Amniotic epithelial cell (primary cell): ENCODE data around the gene FAXDC2.
A peak's percentile ranks its signal among the peaks of the same experiment; 100 is the strongest.
"Not testable (repeated sequence)": the region's sequence is repeated elsewhere in the genome, so short reads cannot be mapped to it uniquely, and the experiment has no call there.

Experiments
- DNase-seq: peaks from one replicate; pipeline ENCODE4 v3.0.0-alpha.2; 2010; ENCODE audit warnings: low read depth

The FAXDC2 gene

DNA sequence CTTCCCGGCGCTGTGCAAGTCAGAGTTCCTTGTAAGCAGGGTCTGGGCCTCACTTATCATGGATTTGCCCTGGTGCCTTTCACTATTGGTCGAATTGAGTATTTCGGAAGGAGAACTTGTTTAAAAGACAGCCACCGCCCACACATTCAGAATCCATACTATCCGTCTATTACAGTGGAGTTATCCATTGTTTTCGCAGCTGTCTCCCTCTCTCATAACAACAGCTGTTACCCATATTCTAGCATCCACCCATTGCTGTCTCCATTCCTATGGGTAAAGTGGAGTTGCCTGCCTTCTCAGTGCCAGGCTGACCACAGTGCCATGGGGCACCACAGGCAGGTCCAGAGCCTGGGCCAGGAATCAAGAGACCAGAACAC is 20.2 kb downstream of the FAXDC2 start:
- no peak for DNase-seq

DNA sequence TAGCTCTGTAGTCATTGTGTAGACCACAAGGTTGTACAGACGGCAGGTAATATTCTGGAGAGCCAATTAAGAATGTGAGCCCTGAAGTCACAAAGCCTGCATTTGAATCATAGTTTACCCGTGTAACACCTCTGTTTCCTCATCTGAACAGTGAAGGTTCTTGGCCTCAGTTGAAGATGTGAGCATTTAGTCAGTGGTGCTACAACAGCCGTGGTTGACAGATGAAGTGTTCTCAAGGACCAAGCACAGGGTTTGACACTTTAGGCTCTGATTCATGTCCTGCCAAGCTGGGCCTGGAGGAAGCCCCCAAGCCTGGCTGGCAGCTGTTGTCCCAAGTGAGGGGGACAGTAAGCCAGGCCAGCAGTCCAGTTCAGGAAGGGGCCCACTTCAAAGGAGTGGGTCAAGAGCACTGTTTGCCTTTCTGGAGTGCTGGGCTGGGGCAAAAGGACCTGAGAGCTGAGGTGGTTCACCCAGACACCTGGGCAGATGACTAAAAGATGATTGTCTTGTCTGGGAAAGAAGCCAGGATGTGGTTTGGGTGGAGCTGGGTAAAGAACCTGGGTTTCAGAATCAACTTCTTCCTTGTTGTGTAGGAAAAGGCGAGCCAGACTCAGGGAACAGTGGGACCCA is 20.7 kb downstream of the FAXDC2 start:
- DNase-seq: no peak

DNA sequence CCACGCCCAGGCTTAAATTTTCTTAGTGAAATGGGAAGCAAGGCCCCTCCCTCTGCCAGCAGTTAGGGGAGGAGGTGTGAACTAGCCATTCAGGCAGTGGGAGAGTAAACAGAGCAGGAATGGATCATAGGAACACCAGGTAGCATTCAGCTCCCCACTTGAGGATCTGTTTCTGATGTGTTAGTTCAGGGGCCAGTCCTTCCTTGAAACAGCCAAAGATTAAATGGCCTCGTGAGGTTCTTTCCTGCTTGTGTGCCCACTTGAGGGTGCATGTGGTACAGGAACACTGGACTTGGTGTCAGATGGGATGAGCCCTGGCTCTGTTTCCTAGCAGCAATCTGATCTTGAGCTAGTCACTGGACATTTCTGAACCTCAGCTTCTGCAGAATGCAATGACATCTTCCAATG is 21.2 kb downstream of the FAXDC2 start:
- no peak for DNase-seq

DNA sequence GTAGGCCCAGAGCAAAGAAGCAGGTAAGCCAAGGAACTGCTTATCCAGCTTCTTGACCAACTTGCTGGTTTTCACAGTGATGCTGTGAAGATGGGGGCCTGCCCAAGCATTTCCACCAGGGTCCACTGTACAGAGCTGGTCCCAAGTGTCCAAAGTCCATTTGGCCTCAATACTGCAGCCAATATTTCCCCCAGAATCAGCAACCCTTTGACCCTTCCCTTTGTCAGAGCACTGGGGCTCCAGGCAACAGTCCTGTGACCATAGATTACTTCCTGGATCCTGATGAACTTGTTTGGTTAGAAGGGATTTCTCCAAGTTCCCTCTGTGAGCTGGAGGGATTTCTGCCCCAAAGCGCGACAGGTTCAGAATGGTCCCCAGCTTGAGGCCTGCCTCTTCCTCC is 26.3 kb downstream of the FAXDC2 start:
- DNase-seq: no peak

DNA sequence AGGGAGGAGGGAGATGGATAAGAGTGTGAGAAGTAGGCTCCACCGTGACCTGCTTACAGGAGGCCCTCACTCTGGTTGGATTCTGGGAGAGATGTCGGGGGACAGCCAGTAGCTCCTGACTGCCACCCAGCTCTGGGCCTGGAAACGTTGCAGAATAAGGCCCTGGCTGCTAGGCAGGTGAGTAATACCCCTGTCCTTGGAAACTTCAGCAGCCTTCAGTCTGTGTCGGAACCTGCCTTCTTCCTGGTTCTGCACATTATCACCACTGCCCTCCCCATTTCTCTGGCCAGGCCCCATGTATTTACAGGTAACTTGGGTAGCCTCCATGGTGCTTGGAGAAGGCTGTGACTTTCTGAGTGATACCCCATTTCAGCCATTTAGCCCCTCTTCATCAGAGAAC is 26.8 kb downstream of the FAXDC2 start:
- no peak for DNase-seq

DNA sequence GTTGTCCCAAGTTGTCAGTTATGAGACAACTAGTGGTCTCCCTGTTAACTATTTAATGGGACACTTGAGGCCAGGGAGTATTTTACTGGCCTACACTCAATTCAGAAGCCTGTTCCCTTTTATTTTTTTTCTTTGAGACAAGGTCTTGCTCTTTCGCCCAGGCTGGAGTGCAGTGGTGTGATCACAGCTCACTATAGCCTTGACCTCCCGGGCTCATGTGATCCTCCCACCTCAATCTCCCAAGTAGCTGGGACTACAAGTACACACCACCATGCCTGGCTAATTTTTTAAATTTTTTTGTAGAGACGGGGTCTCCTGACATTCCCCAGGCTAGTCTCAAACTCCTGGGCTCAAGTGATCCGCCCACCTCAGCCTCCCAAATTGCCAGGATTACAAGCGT is 27.5 kb downstream of the FAXDC2 start:
- not testable (repeated sequence) for DNase-seq

DNA sequence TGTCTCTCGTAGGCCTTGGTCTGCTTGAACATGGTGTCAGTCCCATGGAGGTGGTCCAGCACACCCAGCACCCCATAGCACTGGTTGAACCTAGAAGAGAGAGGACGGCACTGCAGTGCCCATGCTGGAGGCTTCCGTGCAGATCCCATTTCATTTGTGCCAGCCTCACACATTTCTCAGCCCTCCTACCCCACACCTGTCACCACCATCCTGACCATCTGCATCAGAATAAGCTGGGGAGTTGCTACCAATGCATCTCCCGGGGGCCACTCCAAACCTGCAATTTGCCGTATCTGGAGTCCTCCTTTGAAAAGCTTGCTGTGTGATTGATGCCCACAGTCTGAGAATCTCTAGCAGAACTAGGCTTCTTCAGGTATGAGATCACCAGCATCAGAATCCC is 30.0 kb downstream of the FAXDC2 start:
- DNase-seq: no peak

DNA sequence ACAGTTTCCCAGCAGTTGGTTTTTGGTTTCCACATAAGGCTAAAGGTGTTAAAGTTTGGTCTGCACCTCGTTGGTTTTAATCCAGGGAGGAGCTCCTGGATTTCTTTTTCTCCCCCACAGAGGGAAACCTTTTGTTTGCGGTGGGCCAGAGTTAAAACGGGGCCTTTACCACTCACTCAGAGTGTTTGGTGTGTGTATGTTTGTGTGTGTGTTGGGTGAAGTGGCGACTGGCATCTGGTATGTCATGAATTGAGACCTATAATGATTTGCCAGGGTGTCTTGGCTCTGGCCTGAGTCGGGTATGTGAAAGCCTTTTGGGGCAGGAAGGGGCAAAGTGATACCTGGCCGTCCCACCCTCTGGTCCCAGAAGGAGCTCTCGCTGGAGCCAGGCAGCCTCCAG is 30.9 kb downstream of the FAXDC2 start:
- DNase-seq: no peak

DNA sequence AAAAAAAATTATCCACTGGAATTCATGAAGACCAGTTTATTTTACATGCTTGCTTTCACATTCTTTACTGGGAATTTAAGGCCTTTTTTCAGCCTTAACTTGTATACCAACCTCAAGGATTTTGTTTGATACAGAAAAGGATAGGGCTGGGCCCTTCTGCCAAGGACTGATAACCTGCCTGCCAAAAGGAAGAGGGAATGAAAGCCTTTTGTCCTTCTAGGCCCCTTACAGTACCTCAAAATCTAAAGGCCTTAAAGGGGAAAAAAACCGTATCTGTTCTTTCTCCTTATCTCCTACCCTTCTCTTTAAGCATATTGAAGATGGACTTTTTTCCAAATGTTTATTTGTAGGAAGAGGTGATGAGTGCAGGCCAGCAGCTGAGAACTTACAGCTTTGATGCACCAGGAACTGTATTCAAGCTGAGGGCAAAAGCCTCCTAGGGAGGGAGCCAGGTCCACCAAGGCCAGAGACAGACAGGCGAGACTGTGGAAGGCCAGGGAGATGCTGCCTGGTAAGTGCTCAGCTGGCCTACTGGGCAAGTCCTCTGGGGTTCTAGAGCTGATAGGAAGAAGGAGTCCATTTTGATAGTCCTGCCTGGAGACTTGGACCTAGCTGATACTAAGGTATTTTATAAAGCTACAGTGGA is 31.8 kb downstream of the FAXDC2 start:
- DNase-seq: no peak

DNA sequence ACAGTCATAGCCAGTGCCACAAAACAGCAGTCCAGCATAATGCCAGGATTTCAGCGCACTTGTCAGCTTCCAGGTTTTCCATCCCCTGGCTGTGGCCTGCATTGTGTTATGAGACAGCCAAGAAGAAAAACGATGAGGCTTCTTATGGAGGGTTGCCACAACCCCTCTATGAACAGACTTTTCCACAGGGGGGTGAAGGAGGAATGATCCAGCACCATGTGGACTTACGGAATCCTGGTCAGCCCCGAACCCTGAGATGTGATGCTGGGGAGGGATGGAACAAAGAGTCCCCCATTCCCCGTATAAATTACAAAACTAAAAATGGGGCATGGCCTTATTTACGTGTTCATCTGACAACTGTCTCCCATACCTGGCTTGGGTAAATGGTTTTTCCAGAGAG is 32.6 kb downstream of the FAXDC2 start:
- no peak for DNase-seq

DNA sequence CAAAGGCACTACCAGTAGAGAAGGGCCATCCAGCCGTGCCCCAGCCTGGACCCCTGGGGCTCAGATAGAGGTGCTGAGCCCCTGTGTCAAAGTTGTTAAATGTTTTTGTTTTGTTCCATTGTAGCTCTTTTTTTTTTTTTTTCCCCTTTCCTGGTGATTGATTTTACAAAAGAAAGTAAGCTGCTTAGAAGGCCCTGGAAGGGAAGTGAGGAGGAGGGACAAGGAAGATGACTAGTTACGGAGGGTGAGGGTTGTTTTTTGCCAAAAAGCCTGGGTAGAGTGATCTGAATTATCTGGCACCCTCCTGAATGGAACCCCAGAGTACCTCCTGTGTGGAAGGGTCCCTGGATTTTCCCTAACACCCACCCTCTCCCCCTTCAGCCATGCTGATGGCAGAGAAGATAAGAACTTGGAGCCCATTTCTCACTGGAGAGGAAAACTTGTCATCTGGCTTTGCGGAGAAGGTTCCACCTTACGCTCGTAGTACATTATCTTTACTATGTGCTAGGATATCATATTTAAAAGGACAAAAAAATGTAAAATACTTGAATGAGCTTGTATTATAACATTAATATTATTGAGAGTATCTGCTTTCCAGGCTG is 33.4 kb downstream of the FAXDC2 start:
- DNase-seq: no peak

DNA sequence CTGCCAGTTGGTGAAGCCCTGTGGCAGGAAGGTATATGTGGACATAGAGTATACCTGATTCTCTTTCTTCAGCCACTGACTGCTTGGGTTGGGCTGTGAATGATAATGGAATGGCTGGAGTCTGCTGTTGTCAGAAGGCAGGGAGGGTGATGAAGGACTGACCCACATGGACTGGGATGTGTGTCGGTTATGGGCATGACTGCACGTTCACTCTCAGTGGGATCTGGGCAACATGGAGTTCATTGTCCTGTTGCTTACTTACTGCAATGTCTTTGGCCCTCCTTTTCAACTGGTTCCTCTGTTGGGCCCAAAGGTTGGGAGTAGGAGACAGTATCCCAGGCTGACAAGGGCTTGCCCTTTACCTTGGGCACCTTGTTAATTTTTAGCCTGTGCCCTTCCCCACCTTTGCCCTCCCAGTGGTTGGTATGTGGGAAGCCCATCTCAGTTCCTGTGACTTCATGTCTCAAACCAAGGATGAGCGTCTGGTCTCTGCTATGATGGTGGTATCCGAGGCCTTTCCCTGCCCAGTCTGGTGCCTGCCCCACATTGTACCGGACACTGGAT is 34.6 kb downstream of the FAXDC2 start:
- no peak for DNase-seq

DNA sequence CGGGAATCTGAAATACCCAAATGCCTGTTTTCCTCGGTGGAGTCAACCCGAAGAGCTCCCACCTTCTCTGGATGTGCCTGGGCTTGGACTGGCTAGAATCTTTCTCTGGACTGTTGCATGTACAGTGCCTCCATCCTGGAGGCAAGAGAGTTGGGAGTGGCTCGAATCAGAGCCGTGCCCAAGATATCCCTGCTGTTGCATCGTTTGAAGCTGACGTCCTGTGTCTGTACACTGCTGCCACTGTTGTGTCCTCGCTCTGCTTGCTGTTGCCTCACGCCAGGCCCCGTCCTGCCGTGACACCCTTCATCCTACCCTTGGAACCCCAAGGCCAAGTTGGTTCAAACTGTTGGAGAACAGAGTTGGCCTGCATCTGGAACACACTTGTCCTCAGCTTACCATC is 35.4 kb downstream of the FAXDC2 start:
- no peak for DNase-seq

DNA sequence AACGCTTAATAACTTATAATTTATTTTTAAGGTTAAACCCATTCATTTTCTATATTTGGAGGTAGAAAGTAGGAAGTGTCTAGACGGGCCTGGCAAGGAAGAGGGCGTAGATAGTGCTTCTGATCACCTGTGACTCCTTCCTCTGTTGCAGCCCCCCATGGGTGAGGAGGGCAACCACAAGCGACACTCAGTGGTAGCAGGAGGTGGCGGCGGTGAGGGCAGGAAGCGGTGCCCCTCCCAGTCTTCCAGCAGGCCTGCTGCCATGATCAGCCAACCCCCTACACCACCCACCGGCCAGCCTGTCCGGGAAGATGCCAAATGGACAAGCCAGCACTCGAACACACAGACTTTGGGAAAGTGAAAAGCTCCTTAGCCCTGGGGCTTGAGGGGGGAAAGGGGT is 36.7 kb downstream of the FAXDC2 start:
- no peak for DNase-seq

DNA sequence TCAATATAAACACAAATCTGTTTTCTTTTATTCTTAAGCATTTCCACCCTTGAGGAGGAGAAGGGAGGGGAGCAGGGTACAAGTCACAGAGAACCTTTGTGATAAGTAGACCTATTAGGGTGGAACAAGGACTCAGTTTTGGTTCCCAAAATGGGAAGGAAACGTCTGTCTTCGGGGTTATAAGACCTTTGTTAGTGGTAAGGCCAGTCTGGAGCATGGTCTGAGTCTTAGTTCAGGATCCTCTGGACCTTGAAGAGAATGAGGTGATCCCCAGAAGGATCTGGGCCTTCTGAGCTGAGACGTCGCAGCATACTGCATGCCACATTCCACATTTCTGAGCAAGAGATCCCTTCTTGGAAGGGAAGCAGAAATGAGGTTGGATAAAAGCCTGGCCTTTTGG is 37.2 kb downstream of the FAXDC2 start:
- DNase-seq: no peak

DNA sequence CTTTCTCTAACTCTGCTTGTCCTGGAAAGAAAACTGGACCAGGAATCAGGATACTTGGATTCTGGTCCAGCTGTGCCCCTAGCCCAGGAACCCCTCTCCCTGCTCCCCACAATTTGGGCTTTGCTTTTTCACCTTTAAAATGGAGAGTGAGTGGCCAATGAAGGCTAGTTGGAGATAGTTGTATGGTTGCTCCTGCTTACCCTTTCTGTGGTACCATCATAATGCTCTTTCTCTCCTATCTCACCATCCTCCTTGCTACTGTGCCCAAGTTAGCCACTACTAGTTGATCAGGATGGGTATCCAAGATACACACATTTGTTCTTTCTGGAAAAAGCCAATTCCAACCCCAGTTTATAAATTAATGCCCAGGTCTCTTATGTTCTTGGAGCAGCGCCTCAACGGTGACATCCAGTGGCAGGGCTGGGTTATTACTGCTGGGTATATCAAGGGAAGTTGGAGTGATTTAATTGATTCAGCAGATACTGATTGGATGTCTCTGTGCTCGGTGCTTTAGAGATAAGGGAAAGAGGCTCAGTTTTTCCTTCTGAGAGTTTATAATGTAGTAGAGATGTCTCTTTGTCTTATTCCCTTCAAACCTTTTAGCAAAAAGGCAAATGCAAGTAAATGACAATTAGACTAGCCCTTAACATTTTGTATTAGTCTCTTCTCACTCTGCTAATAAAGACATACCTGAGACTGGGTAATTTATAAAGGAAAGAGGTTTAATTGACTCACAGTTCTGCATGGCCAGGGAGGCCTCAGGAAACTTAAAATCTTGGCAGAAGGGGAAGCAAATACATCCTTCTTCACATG is 38.5 kb downstream of the FAXDC2 start:
- DNase-seq: peak; percentile 59

DNA sequence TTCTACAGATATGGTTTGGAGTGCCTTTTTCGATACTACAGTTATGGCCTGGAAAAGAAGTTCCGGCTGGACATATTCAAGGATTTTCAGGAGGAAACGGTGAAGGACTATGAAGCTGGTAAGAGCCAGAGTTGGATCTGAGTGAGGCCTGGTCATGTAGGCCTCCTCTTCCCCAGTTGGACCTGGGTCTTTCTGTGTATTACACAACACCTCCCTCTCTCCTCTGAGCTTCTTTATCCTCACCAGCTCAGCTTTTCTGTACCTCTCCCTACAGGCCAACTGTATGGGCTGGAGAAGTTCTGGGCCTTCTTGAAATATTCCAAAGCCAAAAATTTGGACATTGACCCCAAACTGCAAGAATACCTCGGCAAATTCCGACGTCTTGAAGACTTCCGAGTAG is 39.2 kb downstream of the FAXDC2 start:
- no peak for DNase-seq

DNA sequence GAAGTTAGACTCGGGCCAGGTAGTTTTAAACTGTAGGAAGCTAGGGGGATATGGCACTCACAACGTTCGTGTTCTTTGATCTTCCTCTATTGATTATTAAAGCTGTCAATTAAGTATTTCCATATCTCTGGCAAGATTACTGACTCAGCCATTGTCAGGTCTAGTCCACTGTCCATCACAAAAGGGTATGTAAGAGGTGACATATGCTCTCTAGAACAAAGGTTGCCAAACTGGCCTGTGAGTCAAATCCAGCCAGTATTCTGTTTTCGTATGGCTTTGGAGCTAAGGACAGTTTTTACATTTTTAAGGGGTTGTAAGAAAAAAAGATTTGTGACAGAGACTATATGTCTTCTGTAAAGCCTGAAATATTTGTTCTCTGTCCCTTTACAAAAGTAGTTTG is 44.2 kb downstream of the FAXDC2 start:
- no peak for DNase-seq

DNA sequence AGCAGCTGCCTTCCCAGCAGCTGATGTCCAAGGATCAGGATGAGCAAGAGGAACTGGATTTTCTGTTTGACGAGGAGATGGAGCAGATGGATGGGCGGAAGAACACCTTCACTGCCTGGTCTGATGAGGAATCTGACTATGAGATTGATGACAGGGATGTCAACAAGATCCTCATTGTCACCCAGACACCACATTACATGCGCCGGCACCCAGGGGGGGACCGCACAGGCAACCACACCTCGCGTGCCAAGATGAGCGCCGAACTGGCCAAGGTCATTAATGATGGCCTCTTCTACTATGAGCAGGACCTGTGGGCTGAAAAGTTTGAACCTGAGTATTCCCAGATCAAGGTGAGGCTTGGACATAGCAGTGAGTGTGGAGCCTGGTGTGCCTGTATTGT is 48.4 kb downstream of the FAXDC2 start:
- no peak for DNase-seq

DNA sequence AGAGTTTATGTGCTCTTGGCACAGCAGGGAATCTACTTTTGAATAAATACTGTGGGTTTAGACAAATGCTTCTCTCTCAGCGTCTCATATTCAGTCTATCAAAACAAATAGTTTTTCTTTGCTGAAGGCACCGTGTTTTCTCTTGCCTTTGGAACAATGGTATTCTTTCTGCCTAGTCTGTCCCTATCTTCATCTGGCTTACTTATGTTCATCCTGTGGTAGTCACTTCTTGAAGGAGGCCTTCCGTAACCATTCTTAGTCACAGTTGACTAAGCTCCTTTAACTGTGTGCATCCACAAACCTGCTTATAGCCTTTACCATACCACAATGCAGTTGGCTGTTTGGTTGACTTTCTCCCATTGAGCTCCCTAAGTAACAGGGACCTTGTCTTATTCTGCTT is 49.3 kb downstream of the FAXDC2 start:
- peak; percentile 49 for DNase-seq

DNA sequence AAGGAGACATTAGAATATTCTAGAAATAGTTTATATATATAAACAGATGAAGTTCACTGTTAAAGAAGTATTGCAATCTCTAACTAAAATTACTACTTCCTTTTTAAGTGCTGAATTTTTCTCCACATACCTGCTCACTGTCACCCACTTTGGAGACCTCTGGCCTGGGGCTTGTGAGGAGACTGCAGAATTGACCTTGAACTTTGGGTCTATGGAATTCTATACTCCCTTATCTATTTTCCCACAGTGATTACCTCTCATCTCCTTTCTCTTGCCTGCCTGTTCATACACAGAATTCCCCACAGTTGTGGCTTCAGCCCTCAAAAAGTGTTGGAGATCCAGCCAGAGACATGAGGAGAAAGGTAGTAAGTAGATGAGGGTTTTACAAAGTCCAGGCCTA is 49.8 kb downstream of the FAXDC2 start:
- no peak for DNase-seq

DNA sequence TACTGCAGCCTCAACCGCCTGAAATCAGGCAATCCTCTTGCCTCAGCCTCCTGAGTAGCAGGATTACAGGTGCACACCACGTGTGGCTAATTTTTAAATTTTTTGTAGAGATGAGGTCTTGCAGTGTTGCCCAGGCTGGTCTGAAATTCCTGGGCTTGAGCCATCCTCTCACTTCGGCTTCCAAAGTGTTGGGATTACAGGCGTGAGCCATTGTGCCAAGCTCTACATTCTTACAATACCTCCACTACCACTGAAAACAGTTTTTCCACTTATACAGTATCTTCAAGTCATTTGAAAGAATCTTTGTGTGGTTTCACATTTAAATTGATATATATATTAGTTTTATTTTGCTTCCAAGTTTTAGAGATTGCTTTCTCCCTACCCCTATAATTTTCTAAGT is 52.6 kb downstream of the FAXDC2 start:
- no peak for DNase-seq

DNA sequence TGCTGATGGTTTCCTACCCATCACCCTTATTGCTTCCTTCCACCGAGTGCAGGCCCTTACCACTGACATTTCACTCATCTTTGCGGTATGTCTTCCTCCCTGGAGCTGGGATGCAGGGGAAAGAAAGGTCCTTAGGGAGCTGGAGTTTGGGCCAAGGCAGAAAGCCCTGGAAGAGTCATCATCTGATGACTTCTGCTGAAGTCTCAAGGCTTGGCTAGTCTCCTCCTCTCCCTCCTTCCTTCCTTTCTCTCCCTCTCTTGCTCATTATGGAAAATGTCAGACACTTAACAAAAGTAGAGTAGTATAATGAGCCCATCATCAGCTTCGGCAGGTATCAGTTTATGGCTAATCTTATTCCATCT is 55.2 kb downstream of the FAXDC2 start:
- DNase-seq: peak; percentile 18
